Sigmoid colon (tissue), 4 donors: ENCODE data around the gene FASN.

Experiments
- CTCF ChIP-seq, 4 experiments: fragments of 450-650 bp in 3 of 4; fragments of 200-600 bp in 1 of 4; IDR thresholded peaks; one replicate each; pipeline ENCODE4 v1.5.1; 2016 to 2019; ENCODE audit warnings: antibody characterized with exemption in 4 of 4, mild to moderate bottlenecking in 3 of 4, moderate library complexity in 2 of 4
- EP300 ChIP-seq, 4 donors: sonication (generic); formaldehyde crosslinking; IDR thresholded peaks; one replicate each; pipeline ENCODE4 v1.6.1; 2017; ENCODE audit warnings: antibody characterized with exemption in 4 of 4
- POLR2A ChIP-seq, 2 donors: fragments of 450-650 bp; IDR thresholded peaks; one replicate each; pipeline ENCODE4 v1.6.1; 2016; ENCODE audit warnings: antibody characterized with exemption in 2 of 2, mild to moderate bottlenecking in 2 of 2, moderate library complexity in 2 of 2

DNA sequence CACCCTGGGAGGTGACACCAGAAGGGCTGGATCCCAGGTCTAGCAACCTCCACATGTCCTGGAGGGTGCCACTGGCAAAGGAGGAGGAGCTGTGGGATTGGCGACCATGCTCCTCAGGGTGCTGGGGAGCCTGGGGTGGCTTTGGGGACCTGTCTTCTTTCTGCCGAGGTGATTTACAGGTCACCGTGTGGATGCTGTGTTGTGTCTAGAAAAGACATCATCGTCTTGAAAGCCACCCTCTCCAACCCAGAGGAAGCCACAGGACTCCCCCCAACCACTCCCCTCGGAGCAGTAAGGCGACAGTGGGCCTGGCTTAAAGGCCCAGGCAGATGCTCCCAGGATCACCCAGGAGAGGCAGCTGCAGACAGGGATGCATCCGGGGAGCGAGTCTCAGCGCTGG lies 29.7 kb upstream of the FASN start:
- TF ChIP-seq CTCF (IDR thresholded peaks at IDR 0.05), result no peak
- no peak for TF ChIP-seq EP300 (IDR thresholded peaks at IDR 0.05)
- TF ChIP-seq POLR2A (IDR thresholded peaks at IDR 0.05), result no peak
